H9 (cell line): Measurements from ENCODE around the gene NANOS2. TPM values are rescaled to one million over a fixed set of nuclear protein-coding genes. Genes with fewer than 3 reads are reported as not detected.

Source experiments
- DNase-seq: peaks from one replicate; pipeline ENCODE4 v3.0.0-alpha.2; 2017
- H2AFZ ChIP-seq: one replicate; pipeline ENCODE4 v1.6.1; 2013; ENCODE audit warnings: mild to moderate bottlenecking, low read length, control low read depth, moderate library complexity
- H2AK5ac ChIP-seq: 2 replicates; pipeline ENCODE4 v1.6.1; 2013; ENCODE audit warnings: low read length, control low read depth, mixed read lengths; ENCODE audit not compliant: insufficient read length
- H2BK120ac ChIP-seq: one replicate; pipeline ENCODE4 v1.6.1; 2013; ENCODE audit warnings: low read depth, mild to moderate bottlenecking, low read length, control low read depth, inconsistent platforms; ENCODE audit not compliant: poor library complexity, severe bottlenecking
- H2BK12ac ChIP-seq: 2 replicates; pipeline ENCODE4 v1.6.1; 2013; ENCODE audit warnings: low read length, control low read depth, mixed read lengths, low read depth; ENCODE audit not compliant: insufficient read length
- H2BK15ac ChIP-seq: 2 replicates; pipeline ENCODE4 v1.6.1; 2013; ENCODE audit warnings: low read depth, low read length, control low read depth
- H2BK20ac ChIP-seq: one replicate; pipeline ENCODE4 v1.6.1; 2013; ENCODE audit warnings: low read depth, mild to moderate bottlenecking, low read length, control low read depth, inconsistent platforms; ENCODE audit not compliant: poor library complexity, severe bottlenecking
- H2BK5ac ChIP-seq: 2 replicates; pipeline ENCODE4 v1.6.1; 2013; ENCODE audit warnings: low read length, control low read depth, mixed read lengths; ENCODE audit not compliant: insufficient read length
- H3K14ac ChIP-seq: 2 replicates; pipeline ENCODE4 v1.6.1; 2013; ENCODE audit warnings: low read length, control low read depth; ENCODE audit not compliant: insufficient read depth
- H3K18ac ChIP-seq: 2 replicates; pipeline ENCODE4 v1.6.1; 2013; ENCODE audit warnings: low read depth, mild to moderate bottlenecking, mixed read lengths, low read length, control low read depth; ENCODE audit not compliant: insufficient read length
- H3K23ac ChIP-seq: 2 replicates; pipeline ENCODE4 v1.6.1; 2013; ENCODE audit warnings: low read length, control low read depth, mixed read lengths, low read depth; ENCODE audit not compliant: insufficient read length
- H3K23me2 ChIP-seq: 2 replicates; pipeline ENCODE4 v1.6.1; 2013; ENCODE audit warnings: low read depth, mild to moderate bottlenecking, mixed read lengths, low read length, control low read depth; ENCODE audit not compliant: insufficient read length, poor library complexity, severe bottlenecking
- H3K27ac ChIP-seq: 2 replicates; pipeline ENCODE4 v1.5.1; 2013; ENCODE audit warnings: low read length, control low read depth, mixed read lengths, low read depth; ENCODE audit not compliant: insufficient read length
- H3K27me3 ChIP-seq: 2 replicates; pipeline ENCODE4 v1.6.1; 2013; ENCODE audit warnings: low read length, control low read depth, inconsistent platforms; ENCODE audit not compliant: insufficient read depth
- H3K4ac ChIP-seq: 2 replicates; pipeline ENCODE4 v1.6.1; 2013; ENCODE audit warnings: low read depth, mild to moderate bottlenecking, control low read depth, inconsistent platforms, low read length, moderate library complexity
- H3K4me1 ChIP-seq: 2 replicates; pipeline ENCODE4 v1.6.1; 2013; ENCODE audit warnings: low read length, control low read depth, inconsistent platforms; ENCODE audit not compliant: insufficient read depth
- H3K4me2 ChIP-seq: 2 replicates; pipeline ENCODE4 v1.6.1; 2013; ENCODE audit warnings: low read length, control low read depth, mixed read lengths; ENCODE audit not compliant: insufficient read length, insufficient read depth
- H3K56ac ChIP-seq: 2 replicates; pipeline ENCODE4 v1.6.1; 2013; ENCODE audit warnings: low read depth, mild to moderate bottlenecking, mixed read lengths, low read length, control low read depth; ENCODE audit not compliant: insufficient read length
- H3K79me1 ChIP-seq: 2 replicates; pipeline ENCODE4 v1.6.1; 2013; ENCODE audit warnings: low read depth, mild to moderate bottlenecking, moderate library complexity, low read length, control low read depth, inconsistent platforms; ENCODE audit not compliant: insufficient read depth, poor library complexity, severe bottlenecking
- H3K79me2 ChIP-seq: 2 replicates; pipeline ENCODE4 v1.6.1; 2013; ENCODE audit warnings: low read length, control low read depth, inconsistent platforms; ENCODE audit not compliant: insufficient read depth
- H3K9ac ChIP-seq: 2 replicates; pipeline ENCODE4 v1.6.1; 2013; ENCODE audit warnings: low read length, control low read depth, mixed read lengths; ENCODE audit not compliant: insufficient read length; ENCODE audit errors: extremely low read depth
- H3K9me3 ChIP-seq: one replicate; pipeline ENCODE4 v1.6.1; 2013; ENCODE audit warnings: low read depth, low read length, inconsistent platforms; ENCODE audit not compliant: control insufficient read depth
- H3T11ph ChIP-seq: one replicate; pipeline ENCODE4 v1.6.1; 2013; ENCODE audit warnings: mild to moderate bottlenecking, low read length, control low read depth, inconsistent platforms
- H4K20me1 ChIP-seq: one replicate; pipeline ENCODE4 v1.6.1; 2013; ENCODE audit not compliant: control insufficient read depth, insufficient read length, insufficient read depth
- H4K5ac ChIP-seq: 2 replicates; pipeline ENCODE4 v1.6.1; 2013; ENCODE audit warnings: low read depth, mild to moderate bottlenecking, mixed read lengths, low read length, control low read depth; ENCODE audit not compliant: insufficient read length
- H4K8ac ChIP-seq: replicated peaks from 2 replicates; pipeline ENCODE4 v1.6.1; 2013; ENCODE audit warnings: low read length, control low read depth, mixed read lengths, low read depth; ENCODE audit not compliant: insufficient read length
- H4K91ac ChIP-seq: 2 replicates; pipeline ENCODE4 v1.6.1; 2013; ENCODE audit warnings: low read depth, mild to moderate bottlenecking, moderate library complexity, mixed read lengths, low read length, control low read depth; ENCODE audit not compliant: insufficient read length
- H3K27ac Mint-ChIP-seq, 3 experiments: 2 replicates in 2 of 3; 3 replicates in 1 of 3; pipeline ENCODE4 v1.8.0; 2020 to 2021; ENCODE audit warnings: mixed read lengths in 3 of 3, mild to moderate bottlenecking in 1 of 3, moderate library complexity in 1 of 3
- H3K27me3 Mint-ChIP-seq: 2 replicates; pipeline ENCODE4 v1.8.0; 2021; ENCODE audit warnings: low read depth, mild to moderate bottlenecking, moderate library complexity, mixed read lengths
- H3K36me3 Mint-ChIP-seq, 3 experiments: 2 replicates in 2 of 3; 3 replicates in 1 of 3; pipeline ENCODE4 v1.8.0; 2020 to 2021; ENCODE audit warnings: low read depth in 3 of 3, mixed read lengths in 3 of 3; ENCODE audit not compliant: insufficient read depth in 1 of 3
- H3K4me1 Mint-ChIP-seq, 2 experiments: 2 replicates each; pipeline ENCODE4 v1.8.0; 2020; ENCODE audit warnings: mixed read lengths in 2 of 2
- H3K4me3 Mint-ChIP-seq, 2 experiments: 2 replicates in 1 of 2; 3 replicates in 1 of 2; pipeline ENCODE4 v1.8.0; 2020 to 2021; ENCODE audit warnings: mild to moderate bottlenecking in 2 of 2, mixed read lengths in 2 of 2, moderate library complexity in 1 of 2
- H3K9me3 Mint-ChIP-seq, 2 experiments: 2 replicates in 1 of 2; 3 replicates in 1 of 2; pipeline ENCODE4 v1.8.0; 2020; ENCODE audit warnings: mild to moderate bottlenecking in 2 of 2, mixed read lengths in 2 of 2, moderate library complexity in 1 of 2
- WGBS: extraction: QIAGEN DNeasy Blood & Tissue Kit; methylation state at CpG from one replicate; pipeline ENCODE4 v1.1.7; 2013; ENCODE audit warnings: missing lambda C conversion rate, low lambda C conversion rate, mixed read lengths; ENCODE audit not compliant: insufficient read length; ENCODE audit errors: extremely low coverage; 5-methylcytosine and 5-hydroxymethylcytosine counted together
- total RNA-seq: library from RNA; stranded (reverse); gene quantifications from 2 replicates; pipeline ENCODE4 v1.2.1, GENCODE V29; 2021
- TF ChIP-seq, protein P1 (sequence below): fragments of 200-600 bp; sonication (generic); conservative IDR thresholded peaks from 3 replicates; pipeline ENCODE4 v1.8.0; 2021; ENCODE audit warnings: antibody characterized with exemption, mild to moderate bottlenecking

Gene NANOS2
- total RNA-seq, 1 experiment from 2014 or later = not detected

DNA sequence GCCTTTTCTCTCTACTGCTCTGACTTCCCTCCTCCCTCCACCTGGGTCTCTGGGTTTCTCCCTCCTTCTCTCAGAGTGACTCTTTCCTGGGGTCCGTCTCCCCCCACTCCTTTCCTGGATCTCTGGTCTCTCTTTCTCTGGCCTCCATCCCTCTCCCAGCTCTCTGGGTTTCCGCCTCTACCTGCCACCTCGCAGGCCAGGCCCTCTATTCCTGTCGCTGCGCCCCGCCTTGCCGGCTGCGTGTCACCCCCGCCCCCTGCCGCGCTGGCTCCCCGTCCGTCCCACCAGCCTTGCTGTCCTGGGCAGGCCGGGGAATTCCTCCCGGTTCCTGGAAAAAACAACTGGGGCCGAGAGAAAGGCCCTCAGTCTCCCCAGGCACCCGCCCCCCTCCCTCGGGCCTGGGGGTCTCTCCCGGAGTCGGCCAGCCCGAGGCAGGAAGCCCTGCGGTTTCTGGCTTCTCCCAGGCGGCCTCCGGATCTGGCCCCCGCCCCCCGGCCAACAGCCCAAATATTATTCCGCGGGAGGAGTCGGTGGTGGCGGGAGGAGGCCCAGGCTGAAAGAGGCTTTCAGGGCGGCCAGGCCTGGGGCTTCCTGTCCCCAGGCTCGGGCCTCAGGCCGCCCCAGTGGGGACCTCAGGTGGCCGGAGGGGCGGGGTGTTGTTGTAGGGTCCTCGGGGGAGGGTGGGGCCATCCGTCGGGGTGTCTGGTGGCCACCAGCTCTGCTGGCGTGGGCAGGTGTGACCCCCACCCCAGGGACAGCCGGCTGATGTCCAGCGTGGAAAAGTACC, 38.0 kb downstream of the NANOS2 start:
- Histone ChIP-seq H4K20me1 (peaks cover 3% of the 10 kb centered on the region), H3K79me2 (no peaks in the 10 kb centered on the region), H3K9me3 (no peaks in the 10 kb centered on the region), H2BK20ac (no peak overlapping the region), H3K18ac (peak overlapping the region; percentile 47), H3T11ph (no peak overlapping the region), H3K4ac (no peak overlapping the region), H3K27ac (no peak overlapping the region), H3K14ac (0 out of 2 replicates have a peak overlapping the region, but pooled peaks have one; percentile 3), H2BK120ac (no peak overlapping the region), H3K9ac (no peak overlapping the region), H2AFZ (no peak overlapping the region), H3K79me1 (no peaks in the 10 kb centered on the region), H4K91ac (no peak overlapping the region), H2BK5ac (no peak overlapping the region), H2BK12ac (no peak overlapping the region), H4K5ac (no peak overlapping the region), H3K27me3 (no peaks in the 10 kb centered on the region), H2BK15ac (no peak overlapping the region), H3K56ac (no peak overlapping the region), H3K23me2 (peaks cover 3% of the 10 kb centered on the region), H3K4me1 (peaks cover 2% of the 10 kb centered on the region; the same call in 1 of the 2 replicates), H3K4me2 (peak overlapping the region; percentile 23), H4K8ac (no peak overlapping the region), H3K23ac (no peak overlapping the region), H2AK5ac (no peak overlapping the region)
- Mint-ChIP-seq H3K9me3 (no peaks in the 10 kb centered on the region), H3K36me3 (peaks cover 7 to 20% (median 15%) of the 10 kb centered on the region in 3 experiments; a peak in 6 of 7 replicates), H3K27me3 (peaks cover 2% of the 10 kb centered on the region), H3K27ac (peak overlapping the region in 2 of 3 experiments; percentile 17 to 85; a peak in 4 of 7 replicates), H3K4me1 (peaks cover 33 to 49% of the 10 kb centered on the region in 2 experiments), H3K4me3 (peak overlapping the region; percentile 62 to 76)
- peak; percentile 60 for DNase-seq
- no CpG with 5 or more reads among the region's 41 CpGs for WGBS
- TF ChIP-seq, protein P1, sequence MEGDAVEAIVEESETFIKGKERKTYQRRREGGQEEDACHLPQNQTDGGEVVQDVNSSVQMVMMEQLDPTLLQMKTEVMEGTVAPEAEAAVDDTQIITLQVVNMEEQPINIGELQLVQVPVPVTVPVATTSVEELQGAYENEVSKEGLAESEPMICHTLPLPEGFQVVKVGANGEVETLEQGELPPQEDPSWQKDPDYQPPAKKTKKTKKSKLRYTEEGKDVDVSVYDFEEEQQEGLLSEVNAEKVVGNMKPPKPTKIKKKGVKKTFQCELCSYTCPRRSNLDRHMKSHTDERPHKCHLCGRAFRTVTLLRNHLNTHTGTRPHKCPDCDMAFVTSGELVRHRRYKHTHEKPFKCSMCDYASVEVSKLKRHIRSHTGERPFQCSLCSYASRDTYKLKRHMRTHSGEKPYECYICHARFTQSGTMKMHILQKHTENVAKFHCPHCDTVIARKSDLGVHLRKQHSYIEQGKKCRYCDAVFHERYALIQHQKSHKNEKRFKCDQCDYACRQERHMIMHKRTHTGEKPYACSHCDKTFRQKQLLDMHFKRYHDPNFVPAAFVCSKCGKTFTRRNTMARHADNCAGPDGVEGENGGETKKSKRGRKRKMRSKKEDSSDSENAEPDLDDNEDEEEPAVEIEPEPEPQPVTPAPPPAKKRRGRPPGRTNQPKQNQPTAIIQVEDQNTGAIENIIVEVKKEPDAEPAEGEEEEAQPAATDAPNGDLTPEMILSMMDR = no peak
